SU-DHL-6 (cell line): ENCODE data around the gene SLC8A3.

Experiments
- H2AFZ ChIP-seq: fragments of 200-600 bp; sonication (generic); 2 replicates; pipeline ENCODE4 v1.6.1; 2014; ENCODE audit warnings: low read depth, mild to moderate bottlenecking, moderate library complexity, mixed read lengths, antibody characterized with exemption, low read length; ENCODE audit not compliant: severe bottlenecking
- H3F3A ChIP-seq: fragments of 200-600 bp; shearing (Covaris generic); 2 replicates; pipeline ENCODE4 v1.6.0; 2016; ENCODE audit warnings: antibody characterized with exemption, mild to moderate bottlenecking; ENCODE audit not compliant: insufficient read depth
- H3K27ac ChIP-seq: fragments of 200-600 bp; sonication (generic); 2 replicates; pipeline ENCODE4 v1.5.1; 2016; ENCODE audit warnings: low read depth, mild to moderate bottlenecking, low read length, moderate library complexity, mixed read lengths
- H3K27me3 ChIP-seq: fragments of 200-600 bp; sonication (generic), shearing (Covaris generic); 2 replicates; pipeline ENCODE4 v1.6.0; 2014; ENCODE audit warnings: mild to moderate bottlenecking, low read length
- H3K36me3 ChIP-seq: fragments of 200-600 bp; sonication (generic); 2 replicates; pipeline ENCODE4 v1.6.1; 2014; ENCODE audit warnings: mild to moderate bottlenecking, low read length, mixed read lengths
- H3K4me2 ChIP-seq: fragments of 300-600, 200-600 bp; shearing (Covaris generic), sonication (generic); 2 replicates; pipeline ENCODE4 v1.6.0; 2014; ENCODE audit warnings: low read length, low read depth, mild to moderate bottlenecking; ENCODE audit not compliant: poor library complexity, severe bottlenecking
- H3K4me3 ChIP-seq: fragments of 200-600 bp; sonication (generic); 2 replicates; pipeline ENCODE4 v1.5.1; 2014; ENCODE audit warnings: antibody characterized with exemption, low read length, mild to moderate bottlenecking, mixed read lengths; ENCODE audit not compliant: insufficient read depth, poor library complexity, severe bottlenecking
- H3K79me2 ChIP-seq: fragments of 200-600 bp; sonication (generic); 2 replicates; pipeline ENCODE4 v1.6.1; 2014; ENCODE audit warnings: mild to moderate bottlenecking, low read length, moderate library complexity; ENCODE audit not compliant: insufficient read depth
- H3K9ac ChIP-seq: fragments of 200-600 bp; sonication (generic); 2 replicates; pipeline ENCODE4 v1.7.0; 2014; ENCODE audit warnings: mild to moderate bottlenecking, low read length
- H3K9me2 ChIP-seq: fragments of 200-600 bp; sonication (generic); replicated peaks from 2 replicates; pipeline ENCODE4 v1.6.1; 2014; ENCODE audit warnings: low read length; ENCODE audit not compliant: insufficient read depth
- H3K9me3 ChIP-seq: fragments of 200-600 bp; sonication (generic); 2 replicates; pipeline ENCODE4 v1.6.1; 2014; ENCODE audit warnings: low read length, mixed read lengths; ENCODE audit not compliant: insufficient read depth
- H4K20me1 ChIP-seq: fragments of 200-600 bp; sonication (generic); 2 replicates; pipeline ENCODE4 v1.6.1; 2014; ENCODE audit warnings: low read depth, mild to moderate bottlenecking, antibody characterized with exemption, low read length, moderate library complexity, mixed read lengths
- EZH2phosphoT487 ChIP-seq: fragments of 200-600 bp; sonication (generic), shearing (Covaris generic); conservative IDR thresholded peaks from 2 replicates; pipeline ENCODE4 v1.6.1; 2018; ENCODE audit warnings: mild to moderate bottlenecking, antibody characterized with exemption, low read length, moderate library complexity, mixed read lengths
- TF ChIP-seq, protein P1 (sequence below): fragments of 200-600 bp; sonication (generic); IDR thresholded peaks from one replicate; pipeline ENCODE4 v1.5.1; 2017; ENCODE audit warnings: antibody characterized with exemption, mild to moderate bottlenecking, low read length, moderate library complexity; ENCODE audit not compliant: insufficient read depth, poor library complexity, severe bottlenecking

SLC8A3 gene

DNA sequence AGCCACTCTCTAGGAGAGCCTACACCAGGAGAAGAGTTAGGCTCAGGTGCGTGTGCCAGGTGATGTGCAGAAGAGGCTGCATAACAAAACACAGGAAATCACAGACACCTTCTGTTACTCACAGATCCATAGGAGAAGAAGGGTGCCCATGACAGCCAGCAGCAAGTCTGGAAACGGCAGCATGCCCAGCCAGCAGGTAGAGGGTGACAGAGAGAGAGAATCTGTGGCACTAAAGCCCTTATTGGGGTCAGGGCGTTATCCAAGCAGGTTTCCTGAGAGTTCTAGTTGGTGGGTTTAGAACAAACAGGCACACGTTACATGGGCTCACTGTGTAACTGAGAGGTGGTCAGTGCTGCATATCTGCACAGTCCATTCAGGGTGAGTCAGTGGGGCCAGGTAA is 14.9 kb upstream of the SLC8A3 start:
- Histone ChIP-seq H2AFZ (no peak overlapping the region), H3F3A (no peaks in the 10 kb centered on the region), H3K9me2 (no peaks in the 10 kb centered on the region), H3K79me2 (no peaks in the 10 kb centered on the region), H3K27me3 (no peaks in the 10 kb centered on the region), H3K27ac (no peak overlapping the region), H3K36me3 (no peaks in the 10 kb centered on the region), H4K20me1 (no peaks in the 10 kb centered on the region), H3K9ac (no peak overlapping the region), H3K4me2 (no peak overlapping the region), H3K9me3 (no peaks in the 10 kb centered on the region), H3K4me3 (no peak overlapping the region)
- no peak for TF ChIP-seq EZH2phosphoT487
- TF ChIP-seq, protein P1, sequence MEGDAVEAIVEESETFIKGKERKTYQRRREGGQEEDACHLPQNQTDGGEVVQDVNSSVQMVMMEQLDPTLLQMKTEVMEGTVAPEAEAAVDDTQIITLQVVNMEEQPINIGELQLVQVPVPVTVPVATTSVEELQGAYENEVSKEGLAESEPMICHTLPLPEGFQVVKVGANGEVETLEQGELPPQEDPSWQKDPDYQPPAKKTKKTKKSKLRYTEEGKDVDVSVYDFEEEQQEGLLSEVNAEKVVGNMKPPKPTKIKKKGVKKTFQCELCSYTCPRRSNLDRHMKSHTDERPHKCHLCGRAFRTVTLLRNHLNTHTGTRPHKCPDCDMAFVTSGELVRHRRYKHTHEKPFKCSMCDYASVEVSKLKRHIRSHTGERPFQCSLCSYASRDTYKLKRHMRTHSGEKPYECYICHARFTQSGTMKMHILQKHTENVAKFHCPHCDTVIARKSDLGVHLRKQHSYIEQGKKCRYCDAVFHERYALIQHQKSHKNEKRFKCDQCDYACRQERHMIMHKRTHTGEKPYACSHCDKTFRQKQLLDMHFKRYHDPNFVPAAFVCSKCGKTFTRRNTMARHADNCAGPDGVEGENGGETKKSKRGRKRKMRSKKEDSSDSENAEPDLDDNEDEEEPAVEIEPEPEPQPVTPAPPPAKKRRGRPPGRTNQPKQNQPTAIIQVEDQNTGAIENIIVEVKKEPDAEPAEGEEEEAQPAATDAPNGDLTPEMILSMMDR = no peak

DNA sequence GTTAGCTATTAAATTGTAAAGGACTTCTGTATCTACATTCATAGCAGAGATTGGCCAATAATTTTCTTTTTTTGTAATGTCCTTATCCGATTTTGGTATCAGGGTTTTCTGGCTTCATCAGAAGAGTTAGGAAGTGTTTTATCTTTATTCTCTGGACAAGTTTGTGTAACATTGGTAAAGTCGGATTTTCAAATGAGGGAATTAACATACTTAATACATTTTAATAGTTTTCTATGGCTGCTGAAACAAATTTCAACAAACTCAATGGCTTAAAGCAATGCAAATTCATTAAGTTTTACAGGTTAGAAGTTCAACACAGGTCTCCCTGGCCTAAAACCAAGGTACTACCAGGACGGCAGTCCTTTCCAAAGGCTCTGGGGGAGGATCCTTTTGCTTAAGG is 13.2 kb upstream of the SLC8A3 start:
- no peaks in the 10 kb centered on the region for H3K27me3 ChIP-seq
- H3K9me3 ChIP-seq = no peaks in the 10 kb centered on the region
- no peak overlapping the region for H3K9ac ChIP-seq
- no peak overlapping the region for H3K27ac ChIP-seq
- no peak for TF ChIP-seq EZH2phosphoT487
- TF ChIP-seq, protein P1 = no peak
- no peaks in the 10 kb centered on the region for H3K9me2 ChIP-seq
- no peak overlapping the region for H2AFZ ChIP-seq
- no peaks in the 10 kb centered on the region for H3K36me3 ChIP-seq
- H3K4me2 ChIP-seq = no peak overlapping the region
- H3F3A ChIP-seq = no peaks in the 10 kb centered on the region
- H3K4me3 ChIP-seq = no peak overlapping the region
- no peaks in the 10 kb centered on the region for H4K20me1 ChIP-seq
- H3K79me2 ChIP-seq = no peaks in the 10 kb centered on the region

DNA sequence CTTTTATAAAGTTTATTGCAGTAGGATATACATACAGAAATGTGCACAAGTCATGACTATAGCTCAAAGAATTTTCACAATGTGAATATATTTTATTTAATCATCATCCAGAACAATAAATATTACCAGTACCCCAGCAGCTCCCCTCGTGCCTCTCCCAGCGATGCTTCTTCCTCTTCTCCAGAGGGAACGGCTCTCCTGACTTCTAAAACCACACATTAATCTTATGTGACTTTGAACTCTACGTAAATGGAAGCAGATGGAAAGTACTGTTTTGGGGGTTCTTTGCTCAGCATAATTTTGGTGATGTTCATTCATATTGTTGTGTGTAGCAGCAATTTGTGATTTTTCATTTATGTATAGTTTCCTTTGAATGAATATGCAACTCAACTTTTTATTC is 4.6 kb upstream of the SLC8A3 start:
- no peak overlapping the region for H3K27ac ChIP-seq
- H3F3A ChIP-seq = no peaks in the 10 kb centered on the region
- no peaks in the 10 kb centered on the region for H3K27me3 ChIP-seq
- TF ChIP-seq, protein P1 = no peak
- TF ChIP-seq EZH2phosphoT487 = no peak
- no peaks in the 10 kb centered on the region for H4K20me1 ChIP-seq
- H3K36me3 ChIP-seq = no peaks in the 10 kb centered on the region
- H3K9me3 ChIP-seq = no peaks in the 10 kb centered on the region
- no peaks in the 10 kb centered on the region for H3K79me2 ChIP-seq
- no peak overlapping the region for H3K4me2 ChIP-seq
- H3K9me2 ChIP-seq = no peaks in the 10 kb centered on the region
- no peak overlapping the region for H3K4me3 ChIP-seq
- no peak overlapping the region for H2AFZ ChIP-seq
- no peak overlapping the region for H3K9ac ChIP-seq
